Measurements from ENCODE around the gene SNRPD2.
"Not testable (repeated sequence)": the region's sequence is repeated elsewhere in the genome, so short reads cannot be mapped to it uniquely, and the experiment has no call there.

Gene SNRPD2

GRCh38 chr19:45692187-45693105 lies 693 bp upstream of the SNRPD2 start, which contains the start of gene QPCTL:
Gene QPCTL (plus strand): TSS chr19:45692666. CDS start chr19:45692704, 38 bp downstream.
- Histone ChIP-seq H3K4ac (ENCODE audit: low read depth, low read length) (peak within 1 kb of the TSS; percentile 22), H2BK120ac (ENCODE audit: insufficient read depth, low read length, poor library complexity) (peak within 1 kb of the TSS; percentile 36), H3K14ac (ENCODE audit: low read length) (peak within 1 kb of the TSS; percentile 74), H3K9ac (ENCODE audit: low read length) (peak within 1 kb of the TSS; percentile 85), H2AFZ (ENCODE audit: insufficient read depth, low read length, poor library complexity) (peak within 1 kb of the TSS; percentile 58), H3K23ac (ENCODE audit: low read length) (no peak within 1 kb of the TSS), H3K79me1 (ENCODE audit: low read length) (peaks cover 6% of the 10 kb centered on the region), H3K79me2 (ENCODE audit: control insufficient read depth, insufficient read depth, low read length, poor library complexity) (peaks cover 5% of the 10 kb centered on the region), H3K9me3 (ENCODE audit: insufficient read depth, low read depth, low read length) (no peaks in the 10 kb centered on the region), H4K8ac (ENCODE audit: low read depth, low read length) (peak within 1 kb of the TSS; percentile 83), H3K4me1 (ENCODE audit: control insufficient read depth in 1 of 2, insufficient read depth in 2 of 2, low read length in 2 of 2) (no peaks in the 10 kb centered on the region), H3K36me3 (ENCODE audit: control insufficient read depth in 1 of 2, insufficient read depth in 2 of 2, low read length in 2 of 2) (peaks cover 22 to 27% of the 10 kb centered on the region in 2 experiments), H3K27ac (ENCODE audit: low read depth, low read length) (peak within 1 kb of the TSS; percentile 72), H2BK5ac (ENCODE audit: low read depth, low read length, poor library complexity) (peak within 1 kb of the TSS; percentile 44), H3K4me2 (ENCODE audit: low read length) (peak within 1 kb of the TSS; percentile 89), H2BK12ac (ENCODE audit: low read length) (no peak within 1 kb of the TSS), H4K12ac (ENCODE audit: low read depth, low read length) (peak within 1 kb of the TSS; percentile 87), H3K27me3 (ENCODE audit: insufficient read depth, low read length) (no peaks in the 10 kb centered on the region), H3K4me3 (ENCODE audit: low read depth, low read length) (peak within 1 kb of the TSS; percentile 95), H4K91ac (ENCODE audit: low read depth, low read length) (peak within 1 kb of the TSS; percentile 80), H3K18ac (ENCODE audit: low read length) (peak within 1 kb of the TSS; percentile 27), H2AK5ac (ENCODE audit: low read length) (no peak within 1 kb of the TSS)
- peak; percentile 98 for DNase-seq
- no CpG with 5 or more reads among the region's 70 CpGs for WGBS (ENCODE audit: extremely low coverage, insufficient coverage, insufficient read length)

- peaks cover 2% of the 10 kb centered on the region for H3K79me2 ChIP-seq (ENCODE audit: control insufficient read depth, insufficient read depth, low read length, poor library complexity)
- no peak overlapping the region for H3K4me2 ChIP-seq (ENCODE audit: low read length)
- H4K12ac ChIP-seq (ENCODE audit: low read depth, low read length) = no peak overlapping the region
- H3K23ac ChIP-seq (ENCODE audit: low read length) = no peak overlapping the region
- DNase-seq = no peak
- H3K4me1 ChIP-seq (ENCODE audit: control insufficient read depth in 1 of 2, insufficient read depth in 2 of 2, low read length in 2 of 2) = no peaks in the 10 kb centered on the region
- no peak overlapping the region for H2AFZ ChIP-seq (ENCODE audit: insufficient read depth, low read length, poor library complexity)
- H3K18ac ChIP-seq (ENCODE audit: low read length) = no peak overlapping the region
- no peaks in the 10 kb centered on the region for H3K27me3 ChIP-seq (ENCODE audit: insufficient read depth, low read length)
- no peak overlapping the region for H3K4ac ChIP-seq (ENCODE audit: low read depth, low read length)
- H4K91ac ChIP-seq (ENCODE audit: low read depth, low read length) = no peak overlapping the region
- H4K8ac ChIP-seq (ENCODE audit: low read depth, low read length) = no peak overlapping the region
- peak overlapping the region; percentile 59 for H3K4me3 ChIP-seq (ENCODE audit: low read depth, low read length)
- no peak overlapping the region for H3K14ac ChIP-seq (ENCODE audit: low read length)
- H3K9me3 ChIP-seq (ENCODE audit: insufficient read depth, low read depth, low read length) = no peaks in the 10 kb centered on the region
- H2BK5ac ChIP-seq (ENCODE audit: low read depth, low read length, poor library complexity) = no peak overlapping the region
- H2BK120ac ChIP-seq (ENCODE audit: insufficient read depth, low read length, poor library complexity) = no peak overlapping the region
- H3K79me1 ChIP-seq (ENCODE audit: low read length) = peaks cover 4% of the 10 kb centered on the region
- no peak overlapping the region for H3K9ac ChIP-seq (ENCODE audit: low read length)
- no peak overlapping the region for H2BK12ac ChIP-seq (ENCODE audit: low read length)
- H3K36me3 ChIP-seq (ENCODE audit: control insufficient read depth in 1 of 2, insufficient read depth in 2 of 2, low read length in 2 of 2) = peaks cover 38 to 49% of the 10 kb centered on the region in 2 experiments
- no peak overlapping the region for H2AK5ac ChIP-seq (ENCODE audit: low read length)
- H3K27ac ChIP-seq (ENCODE audit: low read depth, low read length) = no peak overlapping the region
- no CpG with 5 or more reads among the region's 9 CpGs for WGBS (ENCODE audit: extremely low coverage, insufficient coverage, insufficient read length)
Measured at GRCh38 chr19:45687599-45687998, 4.2 kb downstream of the SNRPD2 start.

GRCh38 chr19:45685045-45685444 lies 6.7 kb downstream of the SNRPD2 start:
- H3K4me1 ChIP-seq (ENCODE audit: control insufficient read depth in 1 of 2, insufficient read depth in 2 of 2, low read length in 2 of 2); H3K9ac ChIP-seq (ENCODE audit: low read length); H3K9me3 ChIP-seq (ENCODE audit: insufficient read depth, low read depth, low read length); H3K79me1 ChIP-seq (ENCODE audit: low read length); H3K18ac ChIP-seq (ENCODE audit: low read length); H2AK5ac ChIP-seq (ENCODE audit: low read length); H4K91ac ChIP-seq (ENCODE audit: low read depth, low read length); H2BK120ac ChIP-seq (ENCODE audit: insufficient read depth, low read length, poor library complexity); H3K4me2 ChIP-seq (ENCODE audit: low read length); H2BK12ac ChIP-seq (ENCODE audit: low read length); H3K23ac ChIP-seq (ENCODE audit: low read length); H4K8ac ChIP-seq (ENCODE audit: low read depth, low read length); H2AFZ ChIP-seq (ENCODE audit: insufficient read depth, low read length, poor library complexity); H3K27me3 ChIP-seq (ENCODE audit: insufficient read depth, low read length); H2BK5ac ChIP-seq (ENCODE audit: low read depth, low read length, poor library complexity); H3K4me3 ChIP-seq (ENCODE audit: low read depth, low read length); H3K79me2 ChIP-seq (ENCODE audit: control insufficient read depth, insufficient read depth, low read length, poor library complexity); H3K27ac ChIP-seq (ENCODE audit: low read depth, low read length); H4K12ac ChIP-seq (ENCODE audit: low read depth, low read length); H3K4ac ChIP-seq (ENCODE audit: low read depth, low read length); H3K14ac ChIP-seq (ENCODE audit: low read length); DNase-seq: not testable (repeated sequence)
- WGBS (ENCODE audit: extremely low coverage, insufficient coverage, insufficient read length) = no CpG with 5 or more reads among the region's 11 CpGs
- H3K36me3 ChIP-seq (ENCODE audit: control insufficient read depth in 1 of 2, insufficient read depth in 2 of 2, low read length in 2 of 2) = peaks cover 38 to 49% of the 10 kb centered on the region in 2 experiments

GRCh38 chr19:45682908-45683307 lies 8.8 kb downstream of the SNRPD2 start:
- WGBS (ENCODE audit: extremely low coverage, insufficient coverage, insufficient read length) = no CpG with 5 or more reads among the region's 5 CpGs
- no peak overlapping the region for H4K91ac ChIP-seq (ENCODE audit: low read depth, low read length)
- H3K36me3 ChIP-seq (ENCODE audit: control insufficient read depth in 1 of 2, insufficient read depth in 2 of 2, low read length in 2 of 2) = peaks cover 31 to 39% of the 10 kb centered on the region in 2 experiments
- no peak overlapping the region for H4K8ac ChIP-seq (ENCODE audit: low read depth, low read length)
- no peaks in the 10 kb centered on the region for H3K9me3 ChIP-seq (ENCODE audit: insufficient read depth, low read depth, low read length)
- no peak overlapping the region for H3K18ac ChIP-seq (ENCODE audit: low read length)
- H3K79me2 ChIP-seq (ENCODE audit: control insufficient read depth, insufficient read depth, low read length, poor library complexity) = no peaks in the 10 kb centered on the region
- DNase-seq = no peak
- H4K12ac ChIP-seq (ENCODE audit: low read depth, low read length) = no peak overlapping the region
- no peak overlapping the region for H3K14ac ChIP-seq (ENCODE audit: low read length)
- no peak overlapping the region for H2BK12ac ChIP-seq (ENCODE audit: low read length)
- H3K4me3 ChIP-seq (ENCODE audit: low read depth, low read length) = no peak overlapping the region
- no peak overlapping the region for H2AK5ac ChIP-seq (ENCODE audit: low read length)
- H3K79me1 ChIP-seq (ENCODE audit: low read length) = peaks cover 3% of the 10 kb centered on the region
- H3K23ac ChIP-seq (ENCODE audit: low read length) = no peak overlapping the region
- no peak overlapping the region for H2BK5ac ChIP-seq (ENCODE audit: low read depth, low read length, poor library complexity)
- H2AFZ ChIP-seq (ENCODE audit: insufficient read depth, low read length, poor library complexity) = no peak overlapping the region
- H3K4me2 ChIP-seq (ENCODE audit: low read length) = no peak overlapping the region
- H3K27ac ChIP-seq (ENCODE audit: low read depth, low read length) = no peak overlapping the region
- H3K27me3 ChIP-seq (ENCODE audit: insufficient read depth, low read length) = no peaks in the 10 kb centered on the region
- peaks cover 2% of the 10 kb centered on the region in 2 experiments for H3K4me1 ChIP-seq (ENCODE audit: control insufficient read depth in 1 of 2, insufficient read depth in 2 of 2, low read length in 2 of 2)
- H3K4ac ChIP-seq (ENCODE audit: low read depth, low read length) = no peak overlapping the region
- H2BK120ac ChIP-seq (ENCODE audit: insufficient read depth, low read length, poor library complexity) = no peak overlapping the region
- H3K9ac ChIP-seq (ENCODE audit: low read length) = no peak overlapping the region

All from trophoblast cell (in vitro differentiated cells and primary cell).